Fibroblast of skin of left biceps (primary cell): ENCODE data around the gene NTN5.
"Not testable (repeated sequence)": the region's sequence is repeated elsewhere in the genome, so short reads cannot be mapped to it uniquely, and the experiment has no call there.

Experiments used
- DNase-seq, 2 experiments: peaks; one replicate each; pipeline ENCODE4 v3.0.0-alpha.2; 2013; ENCODE audit warnings: low read depth in 2 of 2

The NTN5 gene, protein sequence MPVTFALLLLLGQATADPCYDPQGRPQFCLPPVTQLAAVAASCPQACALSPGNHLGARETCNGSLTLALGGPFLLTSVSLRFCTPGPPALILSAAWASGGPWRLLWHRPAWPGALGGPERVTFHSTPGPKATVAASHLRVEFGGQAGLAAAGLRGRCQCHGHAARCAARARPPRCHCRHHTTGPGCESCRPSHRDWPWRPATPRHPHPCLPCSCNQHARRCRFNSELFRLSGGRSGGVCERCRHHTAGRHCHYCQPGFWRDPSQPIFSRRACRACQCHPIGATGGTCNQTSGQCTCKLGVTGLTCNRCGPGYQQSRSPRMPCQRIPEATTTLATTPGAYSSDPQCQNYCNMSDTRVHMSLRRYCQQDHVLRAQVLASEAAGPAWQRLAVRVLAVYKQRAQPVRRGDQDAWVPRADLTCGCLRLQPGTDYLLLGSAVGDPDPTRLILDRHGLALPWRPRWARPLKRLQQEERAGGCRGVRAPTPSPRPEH

DNA sequence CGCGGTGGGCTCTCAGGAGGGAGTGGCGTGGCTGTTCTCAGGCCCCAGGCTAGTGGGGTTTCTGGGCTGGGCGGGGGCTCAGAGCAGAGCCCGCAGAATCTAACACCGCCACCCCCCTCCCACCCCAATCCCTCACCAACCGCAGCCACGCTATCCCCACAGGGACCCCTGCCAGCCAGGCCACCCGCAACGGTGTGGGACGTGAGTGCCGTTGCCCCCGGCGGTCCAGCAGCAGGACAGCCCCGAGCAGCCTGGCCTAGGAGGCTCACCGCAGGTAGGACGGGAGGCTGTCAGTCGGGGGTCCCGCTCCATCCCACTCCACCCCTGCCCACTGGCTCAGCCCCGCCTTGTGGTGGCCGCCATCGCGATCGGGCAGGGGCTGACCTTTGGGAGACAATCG, at the start of gene NTN5:
Gene NTN5 (minus strand): TSS at position 24 of the 400 bp plus-strand sequence. CDS start 2,031 bp downstream, outside the sequence.
- DNase-seq, result no peak

GRCh38 chr19:48722196-48722708, 49.4 kb upstream of the NTN5 start:
- no peak for DNase-seq

- DNase-seq, result peak; percentile 97 to 98
These were observed 47.9 kb upstream of the NTN5 start for GRCh38 chr19:48720613-48721296.

- DNase-seq, result no peak
These were observed 47.4 kb upstream of the NTN5 start for GRCh38 chr19:48720251-48720612.

DNA sequence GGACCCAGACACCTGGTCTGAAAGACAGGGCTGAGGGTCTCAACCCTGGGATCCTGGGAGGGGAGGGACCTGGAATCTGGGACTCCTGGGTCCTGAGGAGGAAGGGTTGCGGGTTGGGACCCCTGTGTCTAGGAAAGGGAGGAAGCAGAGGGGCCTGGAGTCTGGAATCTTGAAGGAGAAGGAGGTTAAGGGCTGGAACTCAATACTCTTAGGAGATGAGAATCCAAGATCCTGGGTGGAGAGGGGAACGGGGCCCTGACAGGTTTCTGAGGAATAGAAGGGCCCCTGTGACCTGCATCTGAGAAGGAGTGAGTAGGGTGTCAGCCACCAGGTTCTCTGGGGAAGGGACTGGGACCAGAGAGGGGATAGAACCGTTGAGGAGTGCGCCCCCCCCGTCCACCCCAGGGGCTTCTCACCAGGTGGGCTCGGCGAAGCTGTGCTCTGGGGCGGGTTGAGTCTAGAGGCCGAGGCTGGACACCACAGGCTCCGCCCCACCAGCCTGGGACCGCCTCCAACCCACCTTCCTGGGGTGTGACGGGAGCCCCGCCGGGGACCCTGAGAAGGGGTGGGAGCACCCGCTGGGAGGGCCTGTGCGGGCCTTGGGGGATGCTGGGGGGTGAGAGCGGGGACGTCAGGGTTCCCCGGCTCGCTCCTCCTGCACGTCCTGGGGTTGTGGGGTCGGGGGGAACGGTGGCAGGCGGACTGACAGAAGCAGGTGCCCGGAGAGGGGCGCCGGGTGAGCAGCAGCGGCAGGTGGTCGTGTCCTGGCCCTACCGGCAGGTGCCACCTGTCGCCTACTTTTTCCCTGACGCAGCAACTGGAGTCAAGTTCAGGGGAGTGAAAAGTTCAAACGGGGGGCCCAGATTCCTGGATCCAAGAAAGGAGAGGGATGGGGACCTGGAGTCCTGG, 46.7 kb upstream of the NTN5 start, which contains the start of gene MAMSTR:
Gene MAMSTR (minus strand): TSS at position 463 of the 909 bp plus-strand sequence. CDS start 694 bp downstream, outside the sequence.
- no peak for DNase-seq

- DNase-seq, result no peak
These were observed 46.0 kb upstream of the NTN5 start for GRCh38 chr19:48718711-48719231.

DNA sequence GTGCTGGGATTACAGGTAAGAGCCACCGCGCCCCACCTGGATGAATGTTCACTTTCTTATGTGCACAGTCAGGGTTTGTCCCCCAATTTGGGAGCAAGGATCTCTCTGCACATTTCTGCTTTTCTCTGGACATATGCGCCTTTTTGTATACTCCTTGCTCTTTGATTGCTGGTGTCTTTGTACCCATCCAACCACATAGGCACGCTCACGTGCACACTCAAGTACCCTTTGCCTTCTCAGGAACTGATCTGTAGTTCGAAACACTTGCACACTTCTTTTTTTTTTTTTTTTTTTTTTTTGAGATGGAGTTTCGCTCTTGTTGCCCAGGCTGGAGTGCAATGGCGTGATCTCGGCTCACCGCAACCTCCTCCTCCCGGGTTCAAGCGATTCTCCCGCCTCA, 45.3 kb upstream of the NTN5 start:
- DNase-seq, result not testable (repeated sequence)

DNA sequence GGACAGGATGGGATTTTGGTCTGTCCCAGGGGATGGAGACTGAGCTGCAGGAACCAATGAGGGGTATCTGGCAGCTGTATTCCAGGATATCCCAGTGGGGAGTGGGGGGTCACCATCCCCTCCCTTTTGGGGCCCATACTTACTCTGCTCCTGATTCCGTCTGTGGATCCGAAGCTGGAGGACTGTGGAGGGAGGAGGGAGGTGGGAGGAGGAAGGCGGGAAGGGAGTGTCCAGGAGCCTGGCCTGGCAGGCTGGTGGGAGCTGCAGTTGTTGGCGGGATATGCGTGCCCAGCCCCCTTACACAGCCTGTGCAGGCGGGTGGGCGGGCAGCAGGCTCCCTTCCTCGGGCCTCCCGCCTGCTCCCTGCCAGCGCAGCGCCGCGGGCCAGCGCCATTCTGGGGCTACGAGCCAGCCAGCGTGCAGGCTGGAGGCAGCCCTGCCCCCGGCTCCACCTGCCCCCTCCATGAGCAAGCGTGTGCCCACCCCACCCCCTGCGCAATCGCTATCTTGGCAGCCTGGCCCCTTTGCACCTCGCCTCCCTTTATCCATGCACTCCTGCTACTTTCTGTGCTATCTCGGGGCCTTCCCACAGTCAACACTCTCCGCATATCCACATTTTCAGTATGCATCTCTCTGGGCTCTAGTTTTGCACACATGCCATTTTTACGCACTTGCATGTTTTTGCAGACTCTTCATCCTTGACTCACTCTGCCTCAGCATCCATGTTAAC, 43.9 kb upstream of the NTN5 start:
- no peak for DNase-seq

DNA sequence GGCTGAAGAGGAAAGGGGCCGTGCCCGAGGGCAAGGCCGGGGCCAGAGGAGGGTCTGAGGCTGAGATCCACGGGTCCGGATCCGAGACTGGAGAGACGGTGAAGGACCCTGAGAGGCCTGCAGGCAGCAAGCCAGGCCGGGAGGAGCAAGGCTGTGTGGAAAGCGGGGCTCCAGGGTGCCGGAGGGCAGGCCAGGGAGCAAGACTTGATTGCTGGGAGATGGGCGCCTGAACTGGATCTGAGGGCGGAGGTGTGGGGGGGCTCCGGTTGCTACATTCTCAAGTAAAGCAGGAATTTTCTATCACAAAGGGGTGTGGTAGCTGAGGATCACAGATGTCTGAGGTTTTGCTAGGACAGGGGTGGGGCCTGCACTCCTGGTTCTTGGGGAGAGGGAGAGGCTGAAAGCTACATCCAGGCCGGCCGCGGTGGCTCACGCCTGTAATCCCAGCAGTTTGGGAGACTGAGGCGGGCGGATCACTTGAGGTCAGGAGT, 42.9 kb upstream of the NTN5 start:
- no peak for DNase-seq

GRCh38 chr19:48714759-48715675, 42.2 kb upstream of the NTN5 start:
- no peak for DNase-seq

DNA sequence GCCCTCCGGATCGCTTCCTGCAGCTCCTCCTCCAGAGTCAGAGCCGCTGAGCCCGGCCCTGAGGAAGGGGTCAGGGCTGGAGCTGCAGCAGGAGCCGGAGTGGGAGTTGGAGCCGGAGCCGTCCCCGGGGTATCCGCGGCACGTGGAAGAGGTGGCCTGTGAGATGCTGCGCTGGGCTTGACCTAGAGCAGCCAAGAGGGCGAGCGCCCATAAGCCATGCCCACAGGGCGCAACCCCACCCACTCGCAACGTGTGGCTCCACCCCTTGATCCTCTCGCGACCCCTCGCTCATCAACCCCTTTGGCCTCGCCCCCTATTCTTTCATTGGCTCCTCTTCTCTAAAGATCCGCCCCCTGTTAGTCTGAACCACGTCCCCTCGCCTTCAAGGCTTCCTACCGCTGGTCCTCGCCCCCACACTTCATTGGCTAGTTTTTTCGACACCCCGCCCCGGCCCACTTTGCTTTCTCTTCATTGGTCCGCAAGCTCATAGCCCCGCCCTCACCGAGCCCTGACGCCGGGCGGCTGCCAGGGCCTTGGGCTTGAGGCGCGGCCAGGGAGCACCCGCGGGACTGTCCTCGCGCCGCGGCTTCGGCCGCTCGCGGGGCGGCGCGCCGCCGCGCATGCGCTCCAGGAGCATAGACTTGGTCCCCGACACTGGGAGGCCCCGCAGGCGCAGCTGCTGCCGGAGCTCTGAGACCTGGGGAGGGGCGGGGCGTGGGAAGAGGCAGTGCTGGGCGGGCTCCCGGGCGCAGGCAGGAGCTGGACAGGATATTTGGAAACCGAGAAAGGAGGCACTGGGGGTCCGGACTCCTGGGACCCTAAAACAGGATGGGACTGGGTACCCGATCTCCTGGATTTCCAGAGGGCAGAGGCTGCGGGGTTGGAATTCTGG, 41.3 kb upstream of the NTN5 start:
- peak; percentile 99 for DNase-seq

GRCh38 chr19:48713041-48713863, 40.4 kb upstream of the NTN5 start:
- DNase-seq, result no peak

- DNase-seq, result no peak
These were observed 38.4 kb upstream of the NTN5 start for GRCh38 chr19:48711106-48711662.

GRCh38 chr19:48708471-48708870, 35.7 kb upstream of the NTN5 start:
- DNase-seq, result no peak

- no peak for DNase-seq
These were observed 32.6 kb upstream of the NTN5 start for GRCh38 chr19:48705431-48705830.

GRCh38 chr19:48703316-48703715, 30.5 kb upstream of the NTN5 start:
- no peak for DNase-seq

GRCh38 chr19:48702701-48703100, 29.9 kb upstream of the NTN5 start:
- no peak for DNase-seq
